Measurements from ENCODE around the gene SLC8A1.

SLC8A1 gene

DNA sequence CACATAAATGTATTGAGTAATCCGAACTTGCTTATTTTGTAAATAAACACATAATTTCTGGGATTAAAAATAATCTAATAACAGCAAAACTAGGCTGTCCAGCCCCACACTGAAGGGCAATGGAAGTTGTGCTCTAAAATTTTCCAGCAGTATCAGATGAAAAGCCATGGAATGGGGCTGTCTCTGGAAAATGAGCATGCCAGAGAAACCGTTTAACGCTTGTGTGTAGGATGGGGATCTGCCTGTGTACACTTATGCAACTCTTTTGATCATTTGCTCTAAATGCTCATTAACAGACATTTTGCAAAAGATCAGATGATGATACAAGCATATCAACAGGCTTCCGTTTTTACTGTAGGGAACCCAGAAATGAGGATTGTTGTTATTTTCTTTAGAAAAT, 177.6 kb downstream of the SLC8A1 start:
- ChIA-PET CTCF (no interaction called here), POLR2A (no interaction called here)
- DNase-seq (ENCODE audit: low read depth, low spot score): no peak
- TF ChIP-seq, protein P1, sequence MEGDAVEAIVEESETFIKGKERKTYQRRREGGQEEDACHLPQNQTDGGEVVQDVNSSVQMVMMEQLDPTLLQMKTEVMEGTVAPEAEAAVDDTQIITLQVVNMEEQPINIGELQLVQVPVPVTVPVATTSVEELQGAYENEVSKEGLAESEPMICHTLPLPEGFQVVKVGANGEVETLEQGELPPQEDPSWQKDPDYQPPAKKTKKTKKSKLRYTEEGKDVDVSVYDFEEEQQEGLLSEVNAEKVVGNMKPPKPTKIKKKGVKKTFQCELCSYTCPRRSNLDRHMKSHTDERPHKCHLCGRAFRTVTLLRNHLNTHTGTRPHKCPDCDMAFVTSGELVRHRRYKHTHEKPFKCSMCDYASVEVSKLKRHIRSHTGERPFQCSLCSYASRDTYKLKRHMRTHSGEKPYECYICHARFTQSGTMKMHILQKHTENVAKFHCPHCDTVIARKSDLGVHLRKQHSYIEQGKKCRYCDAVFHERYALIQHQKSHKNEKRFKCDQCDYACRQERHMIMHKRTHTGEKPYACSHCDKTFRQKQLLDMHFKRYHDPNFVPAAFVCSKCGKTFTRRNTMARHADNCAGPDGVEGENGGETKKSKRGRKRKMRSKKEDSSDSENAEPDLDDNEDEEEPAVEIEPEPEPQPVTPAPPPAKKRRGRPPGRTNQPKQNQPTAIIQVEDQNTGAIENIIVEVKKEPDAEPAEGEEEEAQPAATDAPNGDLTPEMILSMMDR (IDR thresholded peaks at IDR 0.05; ENCODE audit: insufficient read depth, low read length, missing control alignments): no peak
- H3K4me3 ChIP-seq (ENCODE audit: low read depth, low read length): no peak overlapping the region

DNA sequence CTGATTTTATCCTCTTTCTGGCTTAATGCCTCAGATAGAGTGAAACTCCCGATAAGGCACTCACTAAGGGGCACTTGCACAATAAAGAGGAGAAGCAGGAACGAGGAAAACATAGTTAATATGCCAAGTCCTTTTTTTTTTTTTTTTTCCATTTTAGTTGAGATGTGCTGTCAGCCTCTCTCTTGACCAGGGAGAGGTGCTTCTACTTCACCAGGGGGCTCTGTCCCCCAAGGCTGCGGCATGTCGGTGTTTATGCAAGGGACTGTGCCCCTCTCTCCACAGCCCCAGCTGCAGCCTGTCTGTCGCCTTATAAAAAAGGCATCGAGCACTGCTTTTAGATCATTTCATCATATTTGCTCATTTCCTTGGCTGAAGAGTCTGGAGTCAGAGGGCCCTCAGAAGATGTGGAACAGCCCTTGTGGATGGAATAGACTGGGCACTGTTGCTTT, 178.1 kb downstream of the SLC8A1 start:
- CTCF ChIA-PET: no interaction called here
- no peak overlapping the region for H3K4me3 ChIP-seq (ENCODE audit: low read depth, low read length)
- POLR2A ChIA-PET: no interaction called here
- no peak for DNase-seq (ENCODE audit: low read depth, low spot score)
- TF ChIP-seq, protein P1 (IDR thresholded peaks at IDR 0.05; ENCODE audit: insufficient read depth, low read length, missing control alignments): no peak

- ChIA-PET POLR2A (no interaction called here), CTCF (interaction anchor here (1.3 kb wide), 1 partner anchor 8 kb away, joined by 3 read pairs; no protein-coding TSS in a partner anchor)
- no peak overlapping the region for H3K4me3 ChIP-seq (ENCODE audit: low read depth, low read length)
- DNase-seq (ENCODE audit: low read depth, low spot score): no peak
- TF ChIP-seq, protein P1 (IDR thresholded peaks at IDR 0.05; ENCODE audit: insufficient read depth, low read length, missing control alignments): no peak
These were observed 180.8 kb downstream of the SLC8A1 start for GRCh38 chr2:40271094-40271493.

DNA sequence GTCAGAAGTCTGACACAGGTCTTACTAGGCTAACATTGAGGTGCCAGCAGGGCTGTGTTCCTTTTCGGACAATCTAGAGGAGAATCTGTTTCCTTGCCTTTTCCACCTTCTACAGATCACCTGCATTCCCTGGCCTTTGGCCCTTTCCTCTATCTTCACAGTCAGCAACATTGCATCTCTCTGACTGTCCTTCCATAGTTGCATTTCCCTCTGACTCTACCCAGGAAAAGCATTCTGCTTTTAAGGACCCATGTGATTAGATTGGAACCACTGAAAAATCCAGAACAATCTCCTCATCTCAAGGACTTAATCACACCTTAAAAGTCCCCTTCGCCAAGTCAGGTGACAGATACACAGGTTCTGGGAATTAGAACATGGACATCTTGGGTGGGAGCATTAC, 181.5 kb downstream of the SLC8A1 start:
- no peak overlapping the region for H3K4me3 ChIP-seq (ENCODE audit: low read depth, low read length)
- TF ChIP-seq, protein P1 (IDR thresholded peaks at IDR 0.05; ENCODE audit: insufficient read depth, low read length, missing control alignments): no peak
- CTCF ChIA-PET: no interaction called here
- POLR2A ChIA-PET: no interaction called here
- no peak for DNase-seq (ENCODE audit: low read depth, low spot score)

- DNase-seq (ENCODE audit: low read depth, low spot score): no peak
- TF ChIP-seq, protein P1 (IDR thresholded peaks at IDR 0.05; ENCODE audit: insufficient read depth, low read length, missing control alignments): no peak
- no peak overlapping the region for H3K4me3 ChIP-seq (ENCODE audit: low read depth, low read length)
- ChIA-PET CTCF (interaction anchor here (1.8 kb wide), 1 partner anchor 24 kb away, joined by 4 read pairs; no protein-coding TSS in a partner anchor), POLR2A (no interaction called here)
These were observed 183.3 kb downstream of the SLC8A1 start for GRCh38 chr2:40268566-40268965.

DNA sequence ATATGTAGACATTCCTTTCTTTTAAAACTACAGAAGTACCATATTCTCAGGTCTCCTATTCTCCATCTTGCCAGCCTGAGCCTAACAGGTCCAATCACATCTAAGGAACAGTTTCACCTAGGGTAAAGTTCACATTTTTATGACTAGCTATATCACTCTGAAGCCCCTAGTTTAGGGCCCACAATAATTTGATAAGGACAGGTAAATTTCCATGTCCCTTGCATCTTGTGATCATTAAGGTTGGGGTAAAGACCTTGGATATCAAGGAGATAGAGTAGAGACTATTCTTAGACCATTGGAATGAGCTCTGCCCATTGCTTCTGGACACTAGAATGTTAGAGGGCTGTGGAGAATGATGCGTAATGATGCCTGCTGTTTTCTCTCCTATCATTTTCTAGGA, 185.7 kb downstream of the SLC8A1 start:
- TF ChIP-seq, protein P1 (IDR thresholded peaks at IDR 0.05; ENCODE audit: insufficient read depth, low read length, missing control alignments): no peak
- ChIA-PET CTCF (interaction anchor here (1.7 kb wide), 1 partner anchor 9 kb away, joined by 3 read pairs; no protein-coding TSS in a partner anchor), POLR2A (no interaction called here)
- no peak overlapping the region for H3K4me3 ChIP-seq (ENCODE audit: low read depth, low read length)
- no peak for DNase-seq (ENCODE audit: low read depth, low spot score)
